HG03342 (cell line): ENCODE data around the gene SLX4IP.

Experiments
- ATAC-seq: cut with Tn5 transposase; IDR thresholded peaks from one replicate; pipeline ENCODE4 v1.9.1; 2021; ENCODE audit warnings: mild to moderate bottlenecking, moderate library complexity; ENCODE audit not compliant: unreplicated experiment

SLX4IP gene

DNA sequence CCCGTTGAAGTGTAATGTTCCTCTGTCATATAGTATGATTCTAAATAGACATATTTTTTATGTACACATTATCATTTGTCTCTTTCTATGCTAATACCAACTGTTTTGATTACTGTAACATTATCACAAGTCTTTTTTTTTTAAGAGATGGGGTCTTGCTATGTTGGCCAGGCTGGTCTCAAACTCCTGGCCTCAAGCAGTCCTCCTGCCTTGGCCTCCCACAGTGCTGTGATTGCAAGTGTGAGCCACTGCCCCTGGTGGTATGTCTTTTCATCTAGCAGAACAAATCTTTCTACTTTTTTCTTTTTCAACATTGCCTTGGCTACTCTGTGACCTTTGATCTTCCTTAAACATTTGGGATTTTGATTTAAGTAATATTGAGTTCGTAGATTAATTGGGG, 57.7 kb downstream of the SLX4IP start:
- ATAC-seq, result no peak

DNA sequence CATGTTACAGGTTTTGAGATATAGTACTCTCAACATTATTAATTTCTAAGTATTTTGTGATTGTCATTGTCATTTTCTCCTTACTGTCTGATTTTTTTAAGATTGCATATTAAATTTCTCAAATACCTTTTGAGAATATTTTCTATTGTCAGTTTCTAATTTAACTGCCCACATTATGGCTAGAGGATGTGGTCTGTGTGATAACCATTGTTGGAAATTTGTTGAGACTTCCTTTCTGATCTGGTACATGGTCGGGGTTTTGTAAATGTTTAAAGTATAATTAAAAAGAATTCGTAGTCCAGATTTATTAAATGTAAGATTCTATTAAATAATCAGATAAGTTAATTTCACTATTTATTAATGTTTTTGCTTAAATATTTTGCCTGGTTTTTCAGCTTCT, 60.1 kb downstream of the SLX4IP start:
- no peak for ATAC-seq

DNA sequence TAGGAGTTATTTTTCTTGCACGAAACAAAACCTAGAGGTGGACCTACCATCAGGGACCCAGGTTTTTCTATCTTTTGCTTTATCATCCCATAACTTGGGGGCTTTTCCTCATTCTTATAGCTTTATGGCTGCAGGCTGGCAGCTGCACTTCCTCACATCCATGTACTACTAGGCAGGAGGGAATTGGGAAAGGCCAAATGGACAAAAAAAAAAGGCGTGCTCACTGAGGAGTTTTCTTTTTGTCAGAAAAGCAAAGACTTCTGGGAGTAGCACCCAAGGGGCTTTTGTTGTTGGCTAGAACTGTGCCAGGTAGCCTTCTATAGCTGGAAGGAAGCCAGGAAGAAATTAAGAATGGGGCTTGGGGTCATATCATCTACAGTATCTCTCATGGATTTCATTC, 61.4 kb downstream of the SLX4IP start:
- no peak for ATAC-seq

DNA sequence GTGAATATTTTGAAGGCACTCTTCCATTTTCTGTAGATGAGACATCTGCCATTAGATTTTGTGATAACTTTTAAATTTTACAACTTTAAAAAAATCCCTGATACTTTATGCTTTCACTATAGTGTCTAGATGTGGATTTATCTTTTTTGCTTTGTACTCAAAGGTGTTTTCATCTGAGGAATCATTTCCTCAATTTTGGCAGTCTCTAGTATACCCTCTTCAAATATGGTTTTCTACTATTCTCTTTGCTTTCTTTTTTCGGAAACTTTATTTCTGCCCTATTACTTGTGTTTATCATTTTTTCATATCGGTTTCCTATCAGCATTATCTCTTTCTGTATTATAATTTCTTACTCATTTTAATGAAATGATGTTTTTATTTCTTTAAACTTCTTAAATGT, 62.2 kb downstream of the SLX4IP start:
- no peak for ATAC-seq

DNA sequence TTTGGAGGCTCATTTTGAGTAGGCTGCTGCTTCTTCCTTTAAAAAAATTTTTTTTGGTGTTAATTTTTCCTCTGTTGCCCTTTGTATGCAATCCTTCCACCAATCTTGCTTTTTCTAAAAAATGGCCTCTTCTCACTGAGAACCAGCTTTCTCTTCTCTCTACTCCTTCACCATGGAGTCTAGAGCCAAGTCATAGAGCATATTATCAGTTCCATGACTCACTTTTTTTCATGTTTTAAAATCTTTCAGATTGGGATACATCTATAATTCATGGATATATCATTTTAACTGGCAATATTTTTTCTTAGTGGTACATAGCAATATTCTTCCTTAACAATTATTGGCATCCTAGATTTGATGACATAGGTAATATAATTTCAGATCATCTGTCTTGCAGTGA, 62.7 kb downstream of the SLX4IP start:
- no peak for ATAC-seq

DNA sequence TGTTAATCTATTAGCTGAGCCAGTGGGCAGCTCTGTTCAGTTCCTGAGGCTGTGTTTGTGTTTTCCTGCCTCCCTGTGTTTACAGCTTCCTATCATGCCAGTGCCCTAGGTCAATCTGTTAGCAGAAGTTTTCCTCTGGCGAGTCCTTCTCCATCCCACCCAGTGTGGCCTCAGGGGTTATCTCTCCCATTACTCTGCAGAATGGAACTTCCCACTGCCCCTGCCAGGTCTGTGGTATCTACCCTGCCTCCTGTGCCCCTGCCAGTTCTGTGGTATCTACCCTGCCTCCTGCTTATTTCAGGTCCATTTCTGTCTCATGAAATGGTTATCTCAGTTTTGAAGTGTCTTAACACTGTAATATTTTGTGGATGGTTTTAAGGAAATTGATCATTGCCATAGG, 63.1 kb downstream of the SLX4IP start:
- ATAC-seq, result no peak

DNA sequence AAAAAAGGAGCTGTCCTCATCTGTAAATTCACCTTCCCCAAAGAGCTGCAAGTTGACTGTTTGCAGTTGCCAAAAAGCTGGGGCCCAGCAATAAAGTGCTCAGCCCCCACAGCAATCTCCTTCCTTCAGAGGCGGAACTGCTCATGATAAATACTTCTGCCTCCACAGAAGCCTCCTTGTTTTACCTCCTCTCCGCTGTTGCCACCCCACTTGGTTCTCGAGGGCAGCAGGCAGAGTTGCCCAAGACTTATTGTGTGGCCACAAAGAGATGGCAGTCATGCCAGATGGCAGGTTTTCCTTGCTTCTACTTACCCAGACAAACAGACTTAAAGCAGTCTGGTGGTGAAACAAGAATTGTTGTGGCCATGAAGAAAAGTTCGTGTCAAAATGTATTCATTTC, 66.3 kb downstream of the SLX4IP start:
- no peak for ATAC-seq

DNA sequence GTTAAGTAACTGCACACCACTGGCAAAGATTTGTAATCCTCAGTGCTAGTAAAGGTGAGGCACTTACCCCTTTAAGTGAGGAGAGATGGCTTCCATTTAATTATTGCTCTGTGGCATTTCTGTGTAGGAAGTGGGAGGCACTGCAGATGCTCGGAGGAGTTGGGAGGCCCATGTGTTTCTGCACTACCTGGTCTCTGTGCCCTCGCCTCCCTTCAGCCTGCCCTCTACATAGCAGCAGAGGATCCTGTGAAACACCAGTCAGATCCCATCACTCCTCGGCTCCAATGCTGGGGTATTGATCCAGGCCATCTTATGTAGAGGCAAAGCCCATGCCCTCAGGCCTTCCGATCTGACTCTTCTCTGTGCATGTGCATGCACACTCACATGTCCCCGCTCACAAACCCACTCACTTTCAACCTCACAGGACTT, 67.0 kb downstream of the SLX4IP start:
- no peak for ATAC-seq

DNA sequence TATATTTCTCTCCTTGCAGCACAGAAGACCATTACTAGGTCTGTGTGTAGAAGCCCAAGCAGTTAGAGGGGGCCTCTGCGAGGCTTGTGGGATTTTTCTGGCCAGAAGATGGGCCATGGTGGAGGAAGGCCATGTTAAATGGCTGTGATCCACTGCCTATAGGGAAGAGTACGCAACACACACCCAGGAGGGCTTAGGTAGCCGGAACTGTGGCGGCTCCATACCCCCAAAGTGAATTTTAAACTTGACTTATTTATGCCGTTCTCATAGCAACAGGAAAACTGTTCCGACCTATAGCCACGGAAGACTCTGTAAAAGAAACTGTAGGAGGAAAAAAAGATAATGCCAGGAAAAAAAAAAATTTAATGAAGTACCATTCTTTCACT, 69.5 kb downstream of the SLX4IP start:
- ATAC-seq, result no peak

DNA sequence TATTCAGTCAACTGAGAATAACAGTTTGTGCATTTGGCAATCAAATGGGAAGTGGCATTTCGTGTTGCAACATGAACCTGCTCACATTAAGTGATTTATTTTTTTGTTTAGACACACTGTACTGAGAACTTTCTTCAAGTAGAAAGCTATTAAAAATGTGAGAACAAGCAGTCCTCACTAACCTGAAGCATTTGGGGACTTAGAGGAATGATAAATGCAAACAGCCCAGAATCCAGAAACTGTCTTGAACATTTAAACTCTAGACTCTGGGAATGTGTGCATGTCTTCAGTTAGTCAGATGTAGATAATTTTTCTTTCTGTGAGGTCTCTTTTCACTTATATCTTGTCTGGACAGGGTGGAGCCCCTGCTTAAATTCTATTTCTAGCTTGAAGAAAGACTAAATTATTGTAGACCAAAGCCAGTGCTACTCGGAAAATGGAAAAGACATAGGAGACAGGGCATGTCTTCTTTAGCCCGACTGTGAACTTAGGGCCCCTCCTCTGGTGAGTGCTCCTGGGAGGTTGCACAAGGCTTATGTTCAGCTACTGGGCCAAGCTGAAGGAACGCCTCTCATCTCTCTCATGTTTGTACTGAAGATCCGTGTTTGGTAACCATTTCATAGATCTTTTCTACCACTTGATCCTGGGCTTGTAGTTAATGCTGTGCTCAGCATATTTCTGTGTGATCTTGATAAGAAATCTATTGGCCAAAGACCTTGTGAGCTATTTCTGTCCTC, 70.1 kb downstream of the SLX4IP start:
- no peak for ATAC-seq

DNA sequence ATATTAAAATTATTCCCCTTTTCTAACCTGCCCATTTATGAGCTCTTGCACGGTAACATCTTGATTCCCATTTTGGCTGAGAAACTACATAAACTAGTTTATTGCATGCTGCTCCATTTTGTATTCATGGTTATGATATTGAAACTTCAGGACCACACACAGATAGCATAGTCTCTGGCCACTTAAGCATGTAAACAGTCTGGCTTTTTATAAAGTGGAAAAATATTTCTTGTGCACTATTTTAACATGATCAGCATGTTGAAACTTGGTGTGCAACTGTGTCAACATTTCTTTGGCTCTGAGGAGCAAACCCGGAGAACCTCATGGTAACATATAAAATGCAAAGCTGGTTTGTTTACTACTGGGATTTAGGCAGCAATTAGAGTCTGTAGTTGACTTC, 70.7 kb downstream of the SLX4IP start:
- no peak for ATAC-seq

DNA sequence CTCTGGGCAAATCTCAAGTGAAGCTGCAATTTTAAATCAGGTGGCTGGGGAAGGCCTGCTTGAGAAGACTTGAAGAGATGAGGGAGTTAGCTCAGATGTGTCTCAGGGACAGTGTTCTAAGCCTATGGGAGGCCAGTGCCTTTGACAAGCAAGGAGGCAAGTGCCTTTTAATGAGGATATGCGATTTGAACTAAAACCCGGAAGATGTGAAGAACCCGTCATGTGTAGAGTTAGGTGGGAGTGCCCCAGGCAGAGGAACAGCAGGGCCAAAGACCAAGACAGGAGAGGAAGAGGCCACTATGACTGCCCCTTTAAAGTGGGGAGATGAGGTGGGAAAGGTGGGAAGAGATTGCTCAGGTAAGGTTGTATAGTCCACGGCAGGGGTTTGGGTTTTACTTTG, 71.9 kb downstream of the SLX4IP start:
- ATAC-seq, result no peak

DNA sequence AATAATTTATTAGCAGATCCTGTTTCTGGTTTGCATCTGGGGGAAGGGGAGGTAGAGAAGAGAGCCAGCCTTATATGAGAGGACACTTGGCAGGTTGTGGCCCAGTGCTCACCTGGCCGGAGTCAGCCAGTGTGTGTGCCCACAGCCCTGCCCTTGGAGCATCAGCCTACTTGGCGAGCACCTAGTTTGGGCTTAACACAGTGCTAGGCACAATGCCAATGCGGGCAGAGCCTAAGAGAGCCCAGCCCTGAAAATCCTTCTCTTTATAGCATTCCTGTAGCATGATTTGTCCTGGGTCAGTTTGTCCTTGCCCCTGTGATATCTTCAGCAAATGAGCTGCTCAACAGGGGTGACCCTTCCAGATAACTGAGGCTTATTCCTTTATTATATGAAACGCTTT, 73.0 kb downstream of the SLX4IP start:
- ATAC-seq, result no peak

DNA sequence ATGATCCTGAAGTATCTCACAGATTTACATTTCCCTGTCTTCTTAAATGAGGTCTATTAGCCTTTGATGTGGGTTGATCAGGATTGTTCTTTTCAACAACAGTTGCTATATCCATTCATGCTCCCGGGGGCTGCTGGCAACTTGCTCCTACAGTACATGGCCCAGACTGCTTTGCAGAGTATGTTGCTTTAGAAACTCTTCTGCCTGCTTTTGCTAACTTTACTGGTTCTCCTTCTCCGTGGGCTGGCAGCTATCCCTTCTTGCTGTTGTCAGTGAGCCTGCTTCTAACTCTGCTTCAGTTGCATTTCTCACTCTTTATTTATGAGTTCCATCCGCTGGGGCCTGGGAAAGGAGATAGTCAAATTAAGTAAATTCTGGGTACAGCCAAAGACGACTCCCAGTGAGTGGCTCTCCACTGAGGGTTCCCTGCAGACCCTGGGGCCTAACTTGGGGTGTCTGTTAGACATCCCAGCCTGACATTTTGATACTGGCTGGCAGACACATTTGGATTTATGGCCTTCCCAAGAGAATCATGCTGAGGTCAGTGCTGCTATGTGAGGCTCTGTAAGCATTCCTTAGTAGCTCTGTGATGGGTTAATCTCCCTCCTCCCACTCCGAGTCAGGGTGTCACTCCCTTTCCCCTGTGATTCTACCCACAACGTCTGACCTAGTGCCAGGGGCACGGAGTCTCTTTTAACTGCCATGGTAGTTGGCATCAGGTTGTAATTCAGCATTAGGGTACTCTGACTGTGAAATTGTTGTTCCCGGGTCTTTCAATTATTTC, 73.6 kb downstream of the SLX4IP start:
- ATAC-seq, result no peak

DNA sequence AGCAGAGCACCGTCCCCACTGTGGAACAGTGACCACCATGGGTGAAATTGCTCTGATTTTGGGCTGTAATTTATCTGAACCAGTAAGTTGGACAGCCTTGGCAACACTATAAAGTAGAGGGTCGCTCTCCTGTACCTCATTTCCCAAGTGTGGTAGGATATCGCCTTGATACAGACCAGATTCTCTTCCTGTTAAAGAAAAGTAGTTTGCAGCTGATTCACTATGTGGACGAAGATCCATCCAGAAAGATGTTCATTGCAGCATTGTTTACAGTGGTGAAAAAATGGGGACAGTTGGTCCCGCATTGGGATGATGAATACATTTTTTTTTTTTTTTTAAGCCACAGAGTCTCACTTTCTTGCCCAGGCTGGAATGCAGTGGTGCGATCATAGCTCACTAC, 74.3 kb downstream of the SLX4IP start:
- ATAC-seq, result no peak

DNA sequence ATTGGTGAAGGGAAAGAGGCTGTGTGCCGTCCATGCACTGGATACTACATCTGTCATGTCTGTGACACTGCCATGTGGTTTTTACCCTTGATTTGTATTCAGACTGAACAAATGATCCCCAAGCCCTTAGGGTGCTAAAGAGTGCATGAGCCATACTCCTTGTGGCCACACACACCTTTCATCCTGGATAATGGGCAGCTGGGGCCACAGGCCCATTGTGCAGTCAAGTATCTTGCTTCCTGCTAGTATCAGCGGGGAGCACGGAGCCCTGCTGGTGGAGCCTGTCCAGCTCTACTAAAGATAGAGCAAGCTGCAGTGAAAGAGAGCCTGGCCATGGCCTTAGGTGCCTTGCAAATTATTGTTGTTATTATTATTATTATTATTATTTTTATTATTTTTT, 75.1 kb downstream of the SLX4IP start:
- no peak for ATAC-seq

DNA sequence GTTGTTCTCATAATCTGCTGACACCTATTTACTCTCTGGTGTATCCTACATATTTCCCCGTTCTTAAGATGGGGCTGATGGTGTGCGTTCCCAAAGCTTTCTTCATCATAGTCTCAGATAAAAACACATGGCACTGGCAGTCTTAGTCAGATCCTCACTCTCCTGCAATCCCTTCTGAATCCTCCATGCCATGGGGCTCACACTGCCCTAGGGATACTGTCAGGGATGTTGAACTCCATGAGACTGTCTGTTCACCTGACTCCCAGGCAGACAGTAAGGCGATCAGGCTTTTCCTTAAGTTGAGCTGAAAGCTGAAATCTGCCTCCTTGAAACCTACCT, 76.0 kb downstream of the SLX4IP start:
- ATAC-seq, result no peak

DNA sequence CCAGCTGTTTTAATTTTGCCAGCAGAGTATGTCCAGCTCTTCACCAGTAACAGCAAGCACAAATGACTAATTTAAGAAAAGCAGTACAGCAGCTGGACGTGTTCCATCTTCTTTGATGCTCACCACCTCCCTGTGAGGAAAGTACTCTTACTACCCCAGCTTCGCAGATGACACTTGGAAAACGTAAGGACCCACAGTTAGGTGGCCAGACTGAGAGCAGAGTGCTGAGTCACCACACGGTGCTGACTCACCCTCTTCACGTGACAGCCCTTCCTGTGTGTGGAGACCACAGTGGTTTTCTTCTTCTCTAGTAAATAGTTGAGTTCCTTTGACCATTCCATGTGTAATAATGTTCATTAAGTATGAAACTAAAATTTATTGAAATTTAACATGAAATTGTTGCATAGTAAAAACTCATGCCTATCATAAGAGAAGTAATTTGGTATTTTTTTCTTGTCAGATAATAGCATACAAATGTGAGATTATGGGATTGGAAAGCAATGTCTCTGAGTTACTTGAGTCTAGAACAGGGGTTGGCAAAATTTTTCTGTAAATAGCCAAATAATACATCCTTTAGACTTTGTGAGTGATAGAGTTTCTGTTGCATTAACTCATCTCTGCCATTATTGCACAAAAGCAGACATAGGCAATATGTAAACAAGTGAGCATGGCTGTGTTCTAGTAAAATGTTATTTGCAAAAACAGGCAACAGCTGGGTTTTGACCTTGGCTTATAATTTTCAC, 76.6 kb downstream of the SLX4IP start:
- peak; percentile 99 for ATAC-seq

DNA sequence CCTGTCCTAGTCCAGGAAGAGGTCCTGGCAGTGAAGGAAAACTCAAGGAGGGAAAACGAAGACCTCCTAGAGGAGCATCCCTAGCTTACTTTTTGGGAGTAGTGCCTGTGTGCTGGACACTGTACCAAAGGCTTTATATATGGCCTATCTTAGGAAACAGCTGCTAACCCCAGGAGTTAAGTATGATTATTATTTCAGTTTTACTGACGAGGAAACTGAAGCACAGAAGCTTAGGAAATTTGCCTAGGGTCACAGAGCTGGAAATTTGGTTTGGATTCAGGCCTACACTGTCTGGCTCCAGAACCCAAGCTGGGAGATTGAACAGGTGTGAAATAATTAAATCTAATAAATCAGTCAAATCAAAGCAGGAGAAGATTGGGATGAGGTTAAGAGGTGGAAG, 78.0 kb downstream of the SLX4IP start:
- ATAC-seq, result no peak

DNA sequence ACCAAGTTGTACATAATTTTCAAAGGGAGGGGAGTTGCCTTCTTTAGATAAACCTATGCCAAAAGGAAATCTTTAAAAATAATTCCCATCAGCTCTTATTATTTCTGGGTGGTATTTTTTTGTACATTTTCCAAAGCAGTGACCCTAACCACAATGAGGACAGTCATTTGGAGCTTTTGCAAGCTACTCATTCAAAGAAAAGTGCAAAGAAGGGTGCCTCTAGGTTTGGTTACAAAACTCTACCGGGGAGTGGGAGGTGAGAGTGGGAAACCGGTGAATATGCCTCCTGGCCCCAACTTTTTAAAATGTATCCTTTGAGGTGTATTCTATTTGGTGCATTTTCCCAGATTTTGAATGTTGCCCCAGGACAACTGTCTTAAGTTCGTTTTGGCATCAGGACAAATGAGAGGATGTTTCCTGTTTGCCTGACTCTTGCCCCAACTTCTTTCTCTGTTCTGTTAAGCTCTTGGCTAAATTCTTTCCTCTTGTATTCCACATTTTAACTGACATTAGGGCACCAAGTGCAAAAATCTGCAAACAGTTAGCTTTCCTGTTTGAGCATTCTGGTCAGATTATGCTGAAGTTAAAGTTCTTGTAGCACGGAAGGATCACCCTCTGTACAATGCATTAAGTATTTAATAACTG, 78.9 kb downstream of the SLX4IP start:
- ATAC-seq, result no peak

DNA sequence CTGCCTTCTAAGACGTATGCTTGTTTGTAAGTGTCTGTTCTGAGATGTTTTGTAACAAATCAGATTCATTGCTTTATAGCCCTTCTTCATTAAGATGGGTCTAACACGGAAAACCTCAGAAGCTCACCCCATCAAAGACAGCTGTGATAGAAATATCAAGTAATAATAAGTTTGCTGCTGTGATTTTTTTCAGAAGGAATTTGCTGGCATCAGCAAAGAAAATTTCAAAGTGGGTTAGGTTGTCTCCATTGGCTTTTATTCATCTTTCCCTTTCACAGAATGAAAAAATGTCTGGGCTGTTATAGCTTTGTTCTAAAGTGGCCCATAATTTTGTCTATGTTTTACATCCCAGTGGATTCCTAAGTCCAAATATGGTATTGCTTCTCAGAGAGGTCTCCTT, 81.4 kb downstream of the SLX4IP start:
- no peak for ATAC-seq
